ENCODE results near the gene CHCHD6.

The CHCHD6 gene

GRCh38 chr3:126703512-126704493 is at the start of gene CHCHD6:
Gene CHCHD6, plus strand, starts transcription at chr3:126704240. Its CDS starts 73 bp downstream, at chr3:126704313.
- FAIRE-seq: peak; percentile 97
- peak; percentile 97 for DNase-seq (ENCODE audit: insufficient read length, low spot score)

- peak; percentile 26 for DNase-seq (ENCODE audit: insufficient read length, low spot score)
- no peak for FAIRE-seq
Measured at GRCh38 chr3:126654571-126655383, 49.3 kb upstream of the CHCHD6 start, which contains the start of gene TXNRD3. Gene TXNRD3, minus strand, starts transcription at chr3:126655124.

- no peak for FAIRE-seq
- no peak for DNase-seq (ENCODE audit: insufficient read length, low spot score)
Measured at GRCh38 chr3:126655887-126656286, 48.2 kb upstream of the CHCHD6 start.

GRCh38 chr3:126656371-126657134 is 47.5 kb upstream of the CHCHD6 start:
- DNase-seq (ENCODE audit: insufficient read length, low spot score): no peak
- FAIRE-seq: no peak

- FAIRE-seq (no peak), DNase-seq (ENCODE audit: insufficient read length, low spot score) (no peak)
Measured at GRCh38 chr3:126657901-126658300, 46.1 kb upstream of the CHCHD6 start.

GRCh38 chr3:126658584-126658983 is 45.5 kb upstream of the CHCHD6 start:
- DNase-seq (ENCODE audit: insufficient read length, low spot score): no peak
- FAIRE-seq: no peak

- FAIRE-seq (no peak), DNase-seq (ENCODE audit: insufficient read length, low spot score) (no peak)
Measured at GRCh38 chr3:126659915-126660886, 43.8 kb upstream of the CHCHD6 start.

GRCh38 chr3:126661532-126662364 is 42.3 kb upstream of the CHCHD6 start:
- FAIRE-seq (no peak), DNase-seq (ENCODE audit: insufficient read length, low spot score) (no peak)

- DNase-seq (ENCODE audit: insufficient read length, low spot score) (no peak), FAIRE-seq (no peak)
Measured at GRCh38 chr3:126663257-126663656, 40.8 kb upstream of the CHCHD6 start.

- DNase-seq (ENCODE audit: insufficient read length, low spot score) (no peak), FAIRE-seq (no peak)
Measured at GRCh38 chr3:126663750-126664149, 40.3 kb upstream of the CHCHD6 start.

- FAIRE-seq: no peak
- DNase-seq (ENCODE audit: insufficient read length, low spot score): no peak
Measured at GRCh38 chr3:126664591-126665214, 39.3 kb upstream of the CHCHD6 start.

- DNase-seq (ENCODE audit: insufficient read length, low spot score): no peak
- FAIRE-seq: no peak
Measured at GRCh38 chr3:126665221-126665936, 38.7 kb upstream of the CHCHD6 start.

GRCh38 chr3:126665959-126666657 is 37.9 kb upstream of the CHCHD6 start:
- DNase-seq (ENCODE audit: insufficient read length, low spot score) (no peak), FAIRE-seq (no peak)

GRCh38 chr3:126666658-126667528 is 37.1 kb upstream of the CHCHD6 start:
- no peak for FAIRE-seq
- no peak for DNase-seq (ENCODE audit: insufficient read length, low spot score)

- no peak for DNase-seq (ENCODE audit: insufficient read length, low spot score)
- no peak for FAIRE-seq
Measured at GRCh38 chr3:126667631-126668449, 36.2 kb upstream of the CHCHD6 start.

All from GM19239 (cell line).